Ovary (tissue), 9 donors: Measurements from ENCODE around the gene TNNT2. TPM values are rescaled to one million over a fixed set of nuclear protein-coding genes. Genes with fewer than 3 reads are reported as not detected.
A peak's percentile ranks its signal among the peaks of the same experiment; 100 is the strongest.

Experiments used
- DNase-seq, 5 donors: peaks; one replicate each; pipeline ENCODE4 v3.0.0-alpha.2; 2019 to 2020
- H3K27ac ChIP-seq, 2 donors: fragments of 200-600 bp; one replicate each; pipeline versions ENCODE4 v1.5.1 to v1.8.0; 2019 to 2022
- H3K27me3 ChIP-seq: fragments of 200-600 bp; one replicate; pipeline ENCODE4 v1.8.0; 2022
- H3K36me3 ChIP-seq: fragments of 200-600 bp; sonication (generic); one replicate; pipeline ENCODE4 v1.5.1; 2019
- H3K4me1 ChIP-seq: one replicate; pipeline ENCODE4 v1.8.1; 2013; ENCODE audit warnings: mild to moderate bottlenecking, moderate library complexity; ENCODE audit not compliant: insufficient read depth
- H3K4me3 ChIP-seq: fragments of 200-600 bp; sonication (generic); one replicate; pipeline ENCODE4 v1.5.1; 2017
- H3K9me3 ChIP-seq, 2 donors: fragments of 200-600 bp in 1 of 2; sonication (generic) in 1 of 2; one replicate each; pipeline versions ENCODE4 v1.5.1 to v1.8.1; 2013 to 2019; ENCODE audit warnings: mild to moderate bottlenecking in 1 of 2, moderate library complexity in 1 of 2
- CTCF ChIP-seq, 3 donors: fragments of 450-650 bp in 2 of 3; fragments of 200-600 bp in 1 of 3; IDR thresholded peaks; one replicate each; pipeline versions ENCODE4 v1.5.1 to v1.8.0; 2016 to 2022; ENCODE audit warnings: antibody characterized with exemption in 3 of 3, mild to moderate bottlenecking in 1 of 3
- EP300 ChIP-seq: sonication (generic); formaldehyde crosslinking; IDR thresholded peaks from one replicate; pipeline ENCODE4 v1.6.1; 2017; ENCODE audit warnings: antibody characterized with exemption
- POLR2A ChIP-seq: fragments of 450-650 bp; IDR thresholded peaks from one replicate; pipeline ENCODE4 v1.6.1; 2017; ENCODE audit warnings: antibody characterized with exemption, mild to moderate bottlenecking, moderate library complexity
- WGBS, 3 donors: extraction: QIAGEN DNeasy Blood & Tissue Kit in 1 of 3; methylation state at CpG; one replicate each; pipeline versions ENCODE4 v1.1.5 to v1.1.7; 2013 to 2017; 5-methylcytosine and 5-hydroxymethylcytosine counted together
- intact Hi-C, 4 donors: fragments of 100-400 bp; cut with DNase I; formaldehyde crosslinking; loops; one replicate each; pipeline versions ENCODE4 v1.11.0 to v1.15.1; 2022 to 2023
- polyA plus RNA-seq, 2 donors: library from polyadenylated mRNA; stranded (reverse); fragments of 200-250 nt in 1 of 2; fragments of 350-450 nt in 1 of 2; fragmentation: Illumina TruSeq in 1 of 2; extraction: RNeasy Lipid Tissue Mini Kit (QIAGEN cat#74804) in 1 of 2; gene quantifications; one replicate each; pipeline ENCODE4 v1.2.3, GENCODE V29; 2013 to 2014
- total RNA-seq, 7 donors: library from RNA; depleted of rRNA in 2 of 7; stranded (reverse); fragments of >200 nt in 2 of 7; fragmentation: NEBNext Ultra II Directional in 3 of 7; extraction: Animal tissue kit (Norgen Biotek cat#: 25700) in 3 of 7; gene quantifications; one replicate each; pipeline versions ENCODE4 v1.1.0 to v1.2.4, GENCODE V29; 2016 to 2023
- donor health status: DM: no; HTN: no; CAD: no; lungs with moderate emphysema.
- donor health status: DM: no; HTN: no; CAD: no.
- donor health status: Bipolar disorder and iron deficiency.
- donor health status: DM: yes; HTN: yes; CAD: no.
- donor health status: DM: no; HTN: no; CAD: no.
- donor health status: DM: yes; HTN: yes; CAD: no.

The TNNT2 gene
- total and polyA plus RNA-seq, 9 donors = 0.11 to 2.8 (median 1.1) TPM; not detected in 1

- Histone ChIP-seq H3K4me3 (no peak overlapping the region), H3K27me3 (no peaks in the 10 kb centered on the region), H3K9me3 (no peaks in the 10 kb centered on the region), H3K27ac (no peak overlapping the region), H3K4me1 (no peaks in the 10 kb centered on the region), H3K36me3 (no peaks in the 10 kb centered on the region)
- no peak for DNase-seq
- TF ChIP-seq CTCF (IDR thresholded peaks at IDR 0.05) (no peak), POLR2A (no peak), EP300 (no peak)
- intact Hi-C loops = no loop called here
- WGBS, 3 donors = 84 to 94% (median 90%) methylated on average over 6 of the region's 6 CpGs
Observed at GRCh38 chr1:201319631-201320030, 57.8 kb downstream of the TNNT2 start.

- 80 to 84% (median 81%) methylated on average over 15 of the region's 15 CpGs for WGBS, 3 donors
Observed at GRCh38 chr1:201318504-201319340, 58.8 kb downstream of the TNNT2 start.

GRCh38 chr1:201317551-201317950, 59.9 kb downstream of the TNNT2 start:
- 90 to 93% (median 91%) methylated on average over 13 of the region's 13 CpGs for WGBS, 3 donors
- H3K4me1 ChIP-seq = no peaks in the 10 kb centered on the region
- no peaks in the 10 kb centered on the region for H3K27me3 ChIP-seq
- no peaks in the 10 kb centered on the region for H3K9me3 ChIP-seq
- H3K27ac ChIP-seq = no peak overlapping the region
- DNase-seq = peak in 1 of 5 donors; percentile 19
- no peak overlapping the region for H3K4me3 ChIP-seq
- H3K36me3 ChIP-seq = no peaks in the 10 kb centered on the region
- TF ChIP-seq EP300 (no peak), POLR2A (no peak), CTCF (IDR thresholded peaks at IDR 0.05) (no peak)
- intact Hi-C loops = no loop called here

More at GRCh38 chr1:201318504-201319340, 58.8 kb downstream of the TNNT2 start:
- Histone ChIP-seq H3K4me1 (no peaks in the 10 kb centered on the region), H3K4me3 (no peak overlapping the region), H3K36me3 (no peaks in the 10 kb centered on the region), H3K27ac (no peak overlapping the region), H3K27me3 (no peaks in the 10 kb centered on the region), H3K9me3 (no peaks in the 10 kb centered on the region)
- intact Hi-C loops = no loop called here
- TF ChIP-seq POLR2A = no peak
- TF ChIP-seq EP300 = no peak
- TF ChIP-seq CTCF (IDR thresholded peaks at IDR 0.05) = no peak
- DNase-seq = peak in 1 of 5 donors; percentile 7

GRCh38 chr1:201316556-201316955, 60.9 kb downstream of the TNNT2 start:
- no peak overlapping the region for H3K4me3 ChIP-seq
- H3K27ac ChIP-seq = no peak overlapping the region
- 88 to 98% (median 90%) methylated on average over 5 of the region's 5 CpGs for WGBS, 3 donors
- no peaks in the 10 kb centered on the region for H3K36me3 ChIP-seq
- TF ChIP-seq POLR2A (no peak), EP300 (no peak), CTCF (IDR thresholded peaks at IDR 0.05) (no peak)
- no peaks in the 10 kb centered on the region for H3K27me3 ChIP-seq
- H3K4me1 ChIP-seq = no peaks in the 10 kb centered on the region
- no peak for DNase-seq
- intact Hi-C loops = no loop called here
- no peaks in the 10 kb centered on the region for H3K9me3 ChIP-seq
